GM19240 (cell line): ENCODE data around the gene NCF4.

Experiments used
- DNase-seq: peaks from one replicate; pipeline ENCODE4 v3.0.0; 2011; ENCODE audit warnings: low spot score; ENCODE audit not compliant: insufficient read length

Gene NCF4

DNA sequence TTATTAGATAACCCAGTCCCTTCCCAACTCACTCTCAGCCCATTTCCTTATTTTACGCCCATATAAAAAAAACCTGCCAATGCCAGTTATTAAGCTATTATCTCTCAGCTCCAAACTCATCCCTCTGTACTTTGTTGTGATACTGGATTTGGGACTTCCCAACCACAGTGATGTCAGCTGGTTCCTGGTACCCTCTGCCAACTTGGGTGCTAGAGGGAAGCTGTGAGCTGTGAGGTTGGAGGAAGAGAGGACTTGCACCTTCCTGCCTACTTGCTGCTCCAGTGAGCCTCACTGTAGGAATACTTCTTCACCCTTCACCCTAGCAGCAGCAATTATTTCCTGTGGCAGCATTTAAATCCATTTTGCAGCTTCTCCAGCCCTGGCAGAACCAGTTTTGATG, 33.5 kb downstream of the NCF4 start:
- DNase-seq, result no peak

DNA sequence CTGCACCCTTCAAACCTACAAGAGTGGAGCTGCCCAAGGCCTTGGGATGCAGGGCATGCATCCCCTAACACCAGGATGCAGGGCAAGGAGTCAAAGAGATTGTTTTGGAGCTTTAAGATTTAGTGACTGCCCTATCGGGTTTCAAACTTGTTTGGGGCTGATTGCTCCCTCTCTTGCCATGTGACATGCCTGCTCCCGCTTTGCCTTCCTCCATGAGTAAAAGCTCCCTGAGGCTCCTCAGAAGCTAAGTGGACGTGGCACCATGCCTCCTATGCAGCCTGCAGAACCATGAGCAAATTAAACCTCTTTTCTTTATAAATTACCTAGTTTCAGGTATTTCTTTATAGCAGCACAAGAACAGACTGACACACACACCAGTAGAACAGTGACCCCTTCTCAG, 36.8 kb downstream of the NCF4 start:
- no peak for DNase-seq

DNA sequence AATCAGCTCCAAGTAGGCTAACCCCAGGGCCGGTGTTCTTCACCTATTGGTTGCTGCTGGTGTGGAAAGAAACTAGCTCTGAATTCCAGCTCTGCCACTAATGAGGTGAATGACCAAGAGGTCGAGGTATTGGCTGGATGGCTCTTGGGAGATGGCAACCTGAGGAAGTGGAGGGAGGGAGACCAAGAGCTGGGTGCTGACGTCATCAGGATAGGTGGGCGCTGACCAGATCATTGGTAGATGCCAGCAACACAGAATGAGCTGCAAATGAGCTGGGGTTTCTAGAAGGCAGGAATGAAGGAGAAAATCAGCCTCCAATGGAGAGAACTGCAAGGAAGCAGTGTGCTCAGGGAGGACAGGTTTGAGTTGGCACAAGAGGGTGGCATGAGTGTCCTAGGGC, 37.9 kb downstream of the NCF4 start:
- DNase-seq, result no peak

DNA sequence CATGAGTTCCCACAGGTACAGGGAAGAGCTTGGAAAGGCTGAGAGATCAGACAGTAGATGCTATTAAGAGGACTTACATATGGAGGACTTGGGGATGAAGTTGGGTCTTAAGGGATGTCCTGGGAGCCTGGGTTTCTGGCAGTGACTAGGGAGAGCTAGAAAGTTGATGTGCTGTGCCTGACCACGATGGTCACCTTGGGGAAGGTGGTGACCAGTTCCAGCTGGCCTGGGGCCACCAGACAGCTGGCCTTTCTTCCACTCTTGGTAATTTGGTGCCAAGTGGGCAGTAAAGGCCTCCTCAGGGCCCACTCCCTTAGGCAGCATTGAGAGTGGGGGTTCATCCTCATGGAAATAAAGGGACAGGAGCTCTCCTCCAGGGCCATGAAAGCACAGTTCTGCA, 38.7 kb downstream of the NCF4 start:
- no peak for DNase-seq

DNA sequence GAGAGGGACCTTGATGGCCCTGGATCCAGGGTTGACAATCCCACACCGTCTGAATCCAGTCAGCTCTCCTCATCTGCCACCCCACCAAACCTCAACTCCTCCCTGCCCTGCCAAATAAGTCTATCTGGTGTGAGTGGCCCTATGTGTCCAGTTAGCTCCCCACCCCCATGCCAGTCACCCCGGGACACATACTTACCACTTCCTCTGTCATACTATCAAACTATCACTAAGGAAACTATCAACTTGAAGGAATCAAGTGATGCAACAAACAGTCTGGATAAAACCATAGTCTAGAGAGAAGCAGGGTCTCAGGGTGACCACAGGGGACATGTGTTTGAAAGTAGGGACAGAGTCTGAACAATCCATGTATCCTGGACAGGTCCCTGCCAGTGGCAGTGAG, 39.4 kb downstream of the NCF4 start:
- DNase-seq, result no peak

DNA sequence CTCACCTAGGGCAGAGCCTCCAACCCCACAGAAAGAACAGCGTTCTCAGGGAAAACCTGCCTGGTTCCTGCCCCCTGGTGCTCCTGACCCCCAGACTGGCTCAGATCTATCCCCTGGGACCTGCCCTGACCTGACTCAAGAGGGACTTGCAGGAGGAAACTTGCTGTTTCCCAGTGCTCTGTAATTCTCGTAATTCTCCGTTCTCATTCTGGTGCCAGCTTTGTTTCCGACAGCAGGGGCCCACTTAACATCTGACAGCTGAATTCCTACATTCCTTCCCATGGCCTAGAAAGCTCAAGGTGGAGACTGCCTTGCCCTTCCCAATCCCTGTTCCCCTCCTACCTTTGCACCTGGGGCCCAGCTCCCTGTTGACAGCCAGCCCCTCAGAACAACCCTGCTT, 40.1 kb downstream of the NCF4 start:
- no peak for DNase-seq

DNA sequence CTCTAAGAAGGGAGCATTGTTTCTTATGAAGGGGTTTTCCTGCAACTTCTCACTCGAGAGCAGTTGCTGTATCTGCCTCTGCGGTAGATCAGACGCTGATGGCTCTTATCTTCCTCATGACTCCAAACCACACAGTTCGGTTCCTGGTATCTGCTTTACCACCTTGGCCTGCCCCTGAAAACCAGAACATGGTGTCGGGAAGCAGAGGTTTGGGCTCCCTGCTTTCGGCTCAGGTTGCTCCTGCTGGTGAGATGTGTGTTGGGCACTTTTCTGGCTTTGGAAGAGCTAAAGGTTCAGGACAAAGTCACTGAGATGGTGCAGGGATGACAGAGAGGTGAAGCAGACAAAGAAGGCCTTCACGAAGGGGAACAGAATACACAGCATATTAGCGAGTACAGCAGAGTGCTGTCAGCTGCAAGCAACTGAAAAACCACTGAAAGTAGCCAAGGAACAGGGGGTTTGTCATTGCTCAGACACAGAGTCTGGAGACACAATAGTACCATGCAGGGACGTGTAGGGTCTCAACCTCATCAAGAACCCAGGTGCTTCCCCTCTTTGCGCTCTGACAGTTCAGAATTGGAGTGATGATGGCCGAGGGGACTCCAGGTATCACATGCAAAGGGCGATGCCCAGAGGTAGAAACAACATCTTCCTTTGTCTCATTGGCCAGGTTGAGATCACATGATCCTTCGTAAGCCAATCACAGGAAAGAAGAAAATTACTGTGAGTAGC, 40.8 kb downstream of the NCF4 start:
- DNase-seq, result no peak

DNA sequence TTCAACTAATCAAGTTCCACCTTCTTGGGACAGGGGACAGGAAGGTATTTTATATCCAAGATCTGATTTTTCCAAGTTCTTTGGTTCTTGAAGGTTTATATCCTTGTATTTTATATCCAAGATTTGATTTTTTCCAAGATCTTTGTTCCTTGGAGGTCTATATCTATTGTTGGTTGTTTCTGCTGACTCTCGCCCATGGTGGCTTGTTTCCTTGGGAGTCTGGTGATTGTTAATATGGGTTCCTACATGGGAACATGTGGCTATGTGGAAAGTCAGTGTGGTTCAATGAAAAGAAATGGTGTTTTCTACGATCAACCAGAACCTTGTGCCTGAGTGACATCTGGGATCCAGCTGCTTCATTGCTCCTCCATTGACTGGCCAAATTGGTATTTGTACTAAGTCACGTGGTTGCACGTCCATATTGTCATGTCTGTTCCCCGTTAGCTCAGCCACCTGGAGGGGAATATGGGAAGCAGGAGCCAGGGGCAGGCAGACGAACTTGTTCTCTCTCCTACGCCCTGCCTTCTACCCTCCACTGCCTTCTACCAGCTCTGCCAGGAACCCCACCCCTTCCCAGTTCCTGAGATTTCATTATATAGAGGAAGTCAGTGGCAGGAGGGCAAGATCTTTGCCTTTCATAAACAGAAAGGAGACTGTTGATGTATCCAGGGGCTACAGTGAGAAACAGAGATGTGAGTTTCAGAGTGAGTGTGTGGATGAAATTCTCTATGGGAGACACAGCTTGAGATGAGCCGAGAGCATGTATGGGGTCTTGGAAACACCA, 41.5 kb downstream of the NCF4 start:
- no peak for DNase-seq

DNA sequence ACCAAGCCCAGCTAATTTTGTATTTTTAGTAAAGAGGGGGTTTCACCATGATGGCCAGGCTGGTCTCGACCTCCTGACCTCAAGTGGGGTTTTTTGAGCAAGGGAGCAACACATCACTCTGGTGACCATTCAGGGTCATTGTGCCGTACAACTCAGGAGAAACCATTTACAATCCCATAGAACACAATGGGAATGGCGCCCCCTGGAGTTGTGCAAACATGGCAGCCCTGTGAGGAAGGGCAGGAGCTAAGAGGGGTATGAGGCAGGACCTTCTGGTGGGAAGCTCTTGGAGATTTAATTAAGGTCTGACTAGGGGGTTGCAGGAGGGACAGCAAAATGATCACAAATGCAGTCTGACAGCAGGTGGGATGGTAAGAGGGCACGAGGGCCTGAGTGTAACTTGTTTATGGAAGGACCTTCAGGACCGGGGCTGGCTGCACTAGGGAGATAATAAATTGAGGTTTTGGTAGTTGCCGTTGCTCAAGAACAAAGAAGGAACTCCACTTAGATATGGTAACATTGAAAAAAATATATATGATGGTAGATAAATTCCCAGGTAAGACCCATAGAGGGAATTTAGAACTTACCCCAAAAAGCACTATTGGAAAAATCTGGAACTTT, 43.6 kb downstream of the NCF4 start:
- no peak for DNase-seq

DNA sequence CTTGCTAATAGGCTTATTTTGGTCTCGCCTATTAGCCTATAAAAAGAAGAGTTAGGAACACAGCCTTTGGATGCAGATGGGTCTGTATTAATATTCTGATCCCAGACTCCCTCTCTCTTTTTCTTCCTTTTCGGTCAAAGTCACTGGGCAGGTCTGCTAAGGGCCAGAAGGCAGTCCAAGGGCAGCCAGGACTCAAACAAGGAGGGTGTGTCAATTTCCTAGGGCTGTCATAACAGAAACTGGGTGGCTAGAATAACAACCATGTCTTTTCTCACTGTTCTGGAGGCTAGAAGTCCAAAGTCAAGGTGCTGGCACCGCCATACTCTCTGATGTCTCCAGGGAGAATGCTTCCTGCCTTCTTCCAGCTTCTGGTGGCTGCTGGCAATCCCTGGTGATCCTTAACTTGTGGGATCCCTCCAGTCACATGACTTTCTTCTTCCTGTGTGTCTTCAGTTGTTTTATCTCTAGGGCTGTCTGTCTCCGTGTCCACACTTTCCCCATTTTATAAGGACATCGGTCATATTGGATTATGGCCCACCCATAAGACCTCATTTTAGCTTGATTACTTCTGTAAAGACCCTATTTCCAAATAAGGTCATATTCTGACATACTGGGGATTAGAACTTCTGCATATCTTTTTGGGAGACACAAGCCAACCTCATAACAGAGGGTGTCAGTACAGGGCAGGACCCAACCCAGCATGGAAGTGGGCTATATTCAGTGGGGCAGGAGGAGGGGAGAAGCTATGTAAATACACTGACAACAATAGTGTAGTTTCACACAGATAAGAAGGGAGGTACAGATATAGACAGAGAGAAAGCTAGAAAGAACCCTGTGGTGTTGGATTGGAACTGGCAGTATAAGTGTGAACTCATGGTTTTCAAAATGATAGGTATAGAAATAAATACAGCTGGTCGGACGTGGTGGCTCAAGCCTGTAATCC, 46.7 kb downstream of the NCF4 start:
- DNase-seq, result no peak

DNA sequence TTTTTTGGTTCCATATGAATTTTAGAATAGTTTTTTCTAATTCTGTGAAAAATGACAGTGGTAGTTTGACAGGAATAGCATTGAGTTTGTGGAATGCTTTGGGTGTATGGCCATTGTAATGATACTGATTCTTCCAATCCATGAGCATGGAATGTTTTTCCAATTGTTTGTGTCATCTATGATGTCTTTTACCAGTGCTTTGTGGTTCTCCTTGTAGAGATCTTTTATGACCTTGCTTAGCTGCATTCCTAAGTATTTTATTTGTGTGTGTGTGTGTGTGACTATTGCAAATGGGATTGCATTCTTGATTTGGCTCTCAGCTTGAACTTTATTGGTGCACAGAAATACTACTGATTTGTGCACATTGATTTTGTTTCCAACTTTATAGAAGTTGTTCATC, 49.7 kb downstream of the NCF4 start:
- DNase-seq, result no peak

DNA sequence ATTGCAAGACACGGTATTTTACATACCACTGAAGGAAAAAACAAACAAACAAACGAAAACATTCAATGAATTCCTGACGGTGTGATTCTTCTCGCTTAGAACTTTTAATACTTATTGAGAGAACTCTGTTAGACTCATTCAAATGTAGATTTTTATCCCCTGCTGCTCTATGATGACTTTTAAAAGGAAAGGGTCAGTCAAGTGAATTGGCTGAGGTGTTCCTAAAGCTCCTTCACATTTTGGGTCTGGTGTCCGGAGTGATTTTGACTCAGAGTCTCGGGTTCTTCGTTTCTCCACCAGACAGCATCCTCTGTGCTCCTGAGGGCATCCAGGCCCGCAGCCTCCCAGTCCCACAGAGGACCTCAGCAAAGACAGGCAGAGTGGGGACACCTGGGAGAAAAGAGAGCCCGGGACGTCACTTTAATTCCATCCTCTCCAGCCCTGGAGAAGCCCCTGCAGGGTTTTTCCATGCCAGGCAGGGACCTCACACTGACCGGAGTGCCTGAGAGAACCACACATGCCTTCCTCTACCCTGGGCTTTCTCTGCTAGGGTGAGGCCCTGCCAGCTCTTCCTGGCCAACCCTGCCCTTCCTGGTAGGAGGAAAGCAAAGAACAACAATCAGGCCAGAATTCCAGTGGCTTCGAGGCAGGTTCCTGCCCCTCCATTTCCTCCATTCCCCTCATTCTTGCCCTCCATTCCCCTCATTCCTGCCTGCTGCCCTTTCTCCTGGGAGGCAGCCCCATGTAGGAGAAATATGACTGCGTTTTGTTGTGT, 51.3 kb downstream of the NCF4 start:
- no peak for DNase-seq

DNA sequence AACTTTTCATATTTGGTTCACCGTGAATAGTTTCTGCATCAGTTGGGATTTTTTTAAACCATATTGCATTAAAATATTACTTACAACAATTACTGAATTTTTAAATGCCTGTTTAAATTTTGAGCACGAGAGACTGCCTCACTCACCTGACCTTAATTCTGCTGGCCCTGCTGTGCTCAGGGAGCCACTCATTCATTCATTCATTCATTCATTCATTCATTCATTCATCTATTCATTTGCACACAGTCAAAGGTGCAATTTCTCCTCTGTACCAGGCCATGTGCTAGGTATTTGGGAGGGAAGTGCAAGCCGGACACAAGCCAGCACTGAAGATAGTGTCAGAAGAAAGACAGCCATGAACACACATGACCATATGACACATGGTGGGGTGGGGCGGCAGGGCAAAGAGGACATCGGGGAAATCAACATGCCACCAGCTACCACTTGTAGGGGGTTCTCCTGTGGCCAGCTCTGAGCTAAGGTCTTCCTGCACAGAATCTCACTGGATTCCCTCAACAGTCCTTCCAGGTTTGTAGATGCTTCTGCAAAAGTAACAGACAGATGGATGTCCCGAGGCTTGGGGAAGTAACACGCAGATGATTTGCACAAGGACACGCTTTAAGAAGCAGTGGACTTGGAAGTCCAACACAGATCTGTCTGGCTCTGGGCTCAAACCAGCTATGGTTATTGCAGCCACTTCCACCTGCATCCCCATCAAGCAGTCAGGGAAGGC, 52.1 kb downstream of the NCF4 start:
- DNase-seq, result no peak

DNA sequence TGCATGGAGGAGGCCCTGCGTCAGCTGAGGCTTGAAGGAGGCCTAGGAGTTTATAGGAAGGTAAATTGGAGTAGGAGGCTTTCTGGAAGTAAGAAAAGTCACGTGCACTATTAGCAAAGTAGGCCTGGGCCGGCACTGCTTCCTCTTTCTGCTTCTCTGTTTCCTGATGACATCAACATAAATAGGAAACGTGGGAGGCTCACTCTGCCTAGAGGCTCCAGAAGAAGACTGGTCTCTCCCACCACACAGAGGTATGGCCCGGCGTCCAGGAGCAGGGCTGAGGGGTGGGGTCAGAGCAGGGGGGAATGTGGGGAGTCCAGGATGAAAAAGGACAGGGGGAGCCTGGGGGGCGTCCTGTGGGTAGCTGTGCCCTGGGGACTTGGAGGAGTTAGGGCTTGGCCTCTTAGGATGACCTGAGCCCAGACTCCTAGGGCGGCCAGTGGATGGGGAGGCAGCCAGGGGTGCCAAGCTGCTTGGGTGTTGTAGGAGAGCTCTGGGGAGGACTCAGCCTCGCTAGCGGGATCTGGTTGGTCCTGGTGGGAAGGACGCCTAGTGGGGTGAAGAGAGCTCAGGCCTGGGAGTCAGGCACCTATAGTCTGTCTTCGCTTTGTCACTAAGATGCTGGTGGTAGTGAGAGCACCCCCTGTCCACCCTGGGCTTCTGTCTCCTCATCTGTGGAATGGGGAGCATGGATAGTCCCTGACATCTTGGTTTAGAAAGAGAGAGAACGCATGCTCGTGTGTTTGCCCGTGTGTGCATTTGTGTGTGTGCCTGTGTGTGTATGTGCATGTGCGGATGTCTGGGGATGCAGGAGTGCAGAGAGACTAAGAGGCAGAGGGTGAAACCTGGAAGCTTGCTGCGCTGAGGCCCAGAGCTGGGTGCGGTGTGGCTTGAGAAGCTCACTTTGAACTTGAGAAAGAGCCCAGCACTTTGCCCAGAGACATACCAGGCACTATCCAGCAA, 52.9 kb downstream of the NCF4 start, which contains the start of gene CSF2RB:
Gene CSF2RB (plus strand): TSS at position 202 of the 963 bp plus-strand sequence. CDS start 8,580 bp downstream, outside the sequence.
- DNase-seq, result no peak

DNA sequence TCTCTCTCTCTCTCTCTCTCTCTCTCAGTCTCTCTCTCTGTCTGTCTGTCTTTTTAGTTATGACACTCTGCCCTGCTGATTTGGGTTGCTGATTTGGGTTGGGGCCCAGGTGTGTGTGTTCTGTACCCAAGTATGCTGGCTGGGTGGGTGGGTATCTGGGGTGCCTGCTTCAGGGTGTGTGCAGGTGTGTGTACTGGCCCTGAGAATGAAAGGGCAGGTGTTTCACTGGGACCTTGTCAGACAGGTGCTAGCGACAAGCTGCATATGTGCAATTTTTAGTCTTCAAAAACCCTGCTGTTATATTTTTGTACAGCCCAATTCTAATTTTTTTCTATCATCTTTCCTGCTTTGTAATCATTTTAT, 53.6 kb downstream of the NCF4 start:
- DNase-seq, result no peak

DNA sequence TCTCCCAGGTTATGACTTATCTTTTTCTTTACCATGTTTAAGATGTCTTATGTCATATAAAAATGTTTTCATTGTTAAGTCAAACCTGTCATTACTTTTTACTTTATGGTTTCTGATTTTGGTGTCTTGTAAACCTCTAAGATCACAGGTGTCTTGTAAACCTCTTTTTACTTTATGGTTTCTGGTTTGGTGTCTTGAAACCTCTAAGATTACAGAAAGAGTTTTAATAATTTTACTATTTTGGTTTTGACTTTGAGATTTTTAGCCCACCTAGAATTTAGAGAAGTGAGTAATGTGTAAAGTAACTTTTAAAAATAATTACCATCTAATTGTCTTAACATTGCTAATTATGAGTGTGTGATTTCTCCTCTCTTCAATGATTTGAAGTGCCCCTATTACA, 55.2 kb downstream of the NCF4 start:
- DNase-seq, result no peak

DNA sequence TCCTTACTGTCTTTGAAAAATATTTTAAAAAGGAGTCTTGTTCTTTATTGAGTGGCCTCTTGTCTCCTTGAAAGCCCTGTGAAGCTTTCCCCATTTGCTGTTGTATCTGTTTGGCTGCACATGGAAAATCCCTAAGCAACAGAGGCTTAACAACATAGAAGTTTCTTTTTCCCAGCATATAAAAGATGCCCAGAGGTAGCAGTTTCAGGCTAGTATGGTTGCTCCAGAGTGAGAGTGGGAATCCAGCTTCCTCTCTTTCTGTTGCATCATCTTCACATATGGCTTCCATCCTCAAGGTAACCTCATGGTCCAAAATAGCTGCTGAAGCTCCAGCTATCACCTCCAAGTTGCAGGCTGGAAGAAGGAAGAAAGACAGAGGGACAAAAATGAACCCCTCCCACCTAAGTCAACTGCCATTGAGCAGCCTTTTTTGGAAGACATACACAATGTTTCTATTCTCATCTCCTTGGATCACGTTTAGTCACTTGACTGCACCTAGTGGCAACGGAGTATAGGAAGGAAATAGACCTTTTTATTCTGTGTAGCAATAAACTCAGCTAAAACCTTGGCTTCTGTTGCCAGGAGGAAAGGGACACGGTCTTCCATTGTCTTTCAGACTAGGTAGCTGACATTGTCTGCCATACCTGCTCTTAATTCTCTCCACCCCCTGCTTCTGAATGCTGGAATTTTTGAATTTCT, 57.9 kb downstream of the NCF4 start:
- no peak for DNase-seq
